HG02885 (cell line): ENCODE results near the gene FAM151B.

Source experiments
- ATAC-seq: cut with Tn5 transposase; IDR thresholded peaks from one replicate; pipeline ENCODE4 v1.9.1; 2021; ENCODE audit warnings: mild to moderate bottlenecking; ENCODE audit not compliant: unreplicated experiment, poor library complexity

FAM151B gene

DNA sequence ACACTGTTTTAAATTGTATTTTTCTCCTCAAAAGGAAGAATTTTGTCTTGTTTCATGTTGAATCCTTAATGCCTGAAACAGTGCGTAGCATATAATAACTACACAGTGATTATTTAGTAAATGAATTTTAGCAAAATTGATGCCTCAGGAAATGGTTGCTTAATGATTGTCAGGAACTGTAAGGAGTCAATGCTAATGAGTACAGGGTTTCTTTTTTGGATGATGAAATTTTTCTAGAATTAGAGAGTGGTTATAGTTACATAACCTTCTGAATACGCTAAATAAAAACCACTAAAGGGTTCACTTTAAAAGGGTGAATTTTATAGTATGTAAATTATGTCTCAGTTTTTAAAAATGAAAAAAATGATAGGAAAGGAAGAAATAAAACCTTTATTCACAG, 14.9 kb downstream of the FAM151B start:
- no peak for ATAC-seq

- ATAC-seq, result no peak
Measured at GRCh38 chr5:80503641-80504040, 15.7 kb downstream of the FAM151B start.

- no peak for ATAC-seq
Measured at GRCh38 chr5:80504833-80505232, 16.9 kb downstream of the FAM151B start.

GRCh38 chr5:80507663-80508062, 19.8 kb downstream of the FAM151B start:
- ATAC-seq, result no peak

- no peak for ATAC-seq
Measured at GRCh38 chr5:80508844-80509243, 20.9 kb downstream of the FAM151B start.

DNA sequence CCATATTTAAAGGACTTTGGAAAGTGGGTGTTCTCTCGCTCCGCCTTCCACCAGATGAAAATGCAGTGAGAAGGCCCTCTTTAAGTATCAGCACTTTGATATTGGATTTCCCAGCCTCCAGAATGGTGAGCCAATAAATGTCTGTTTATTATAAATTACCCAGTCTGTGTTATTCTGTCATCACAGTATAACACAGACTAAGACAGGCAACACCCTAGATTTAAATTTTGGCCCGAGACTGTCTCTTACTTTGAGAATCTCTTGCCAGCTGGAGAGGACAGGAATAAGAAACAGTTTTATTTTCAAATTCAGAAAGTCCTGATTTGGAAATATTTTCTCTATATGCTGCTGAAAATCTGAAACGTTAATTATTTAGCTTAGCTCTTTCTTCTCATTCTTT, 21.5 kb downstream of the FAM151B start:
- no peak for ATAC-seq

GRCh38 chr5:80516826-80517225, 28.9 kb downstream of the FAM151B start:
- ATAC-seq, result no peak

DNA sequence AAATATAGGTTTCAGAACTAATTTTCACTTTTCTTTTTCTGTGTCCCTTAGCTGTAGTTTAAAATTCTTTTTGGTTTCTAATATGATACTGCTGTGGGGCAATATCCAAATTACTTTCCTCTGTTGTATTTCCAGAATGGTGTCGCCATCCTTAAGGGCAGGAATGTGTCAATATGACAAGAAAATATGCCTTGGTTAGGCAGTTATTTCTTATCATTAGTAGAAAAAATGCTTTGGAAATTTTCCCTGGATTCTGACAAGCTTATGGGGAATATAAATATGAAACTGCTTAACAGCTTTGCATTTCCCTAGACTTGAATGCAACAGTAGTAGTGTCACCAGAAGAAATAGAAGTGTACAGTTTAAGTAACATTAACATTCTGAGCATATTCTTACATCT, 52.8 kb downstream of the FAM151B start:
- no peak for ATAC-seq

GRCh38 chr5:80541392-80541791, 53.5 kb downstream of the FAM151B start:
- no peak for ATAC-seq

GRCh38 chr5:80554646-80555045, 66.7 kb downstream of the FAM151B start:
- no peak for ATAC-seq

DNA sequence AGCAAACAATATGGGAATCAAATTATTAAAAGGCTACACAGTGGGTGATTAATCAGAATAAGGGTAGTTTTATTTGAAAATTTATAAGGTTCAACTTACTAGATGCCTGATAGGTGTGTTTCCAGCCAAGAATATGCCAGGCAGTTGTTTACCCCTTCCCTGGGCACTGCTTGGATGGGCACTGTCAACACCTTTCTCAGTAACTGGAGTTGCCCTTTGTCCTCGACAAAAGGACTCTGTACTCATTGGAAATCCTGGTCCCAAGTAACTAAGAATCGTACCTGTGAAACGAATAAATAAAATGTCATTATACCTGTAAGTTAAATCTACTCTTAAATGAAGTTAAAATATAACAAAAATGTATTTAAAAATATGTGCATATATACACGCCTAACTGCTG, 67.2 kb downstream of the FAM151B start:
- ATAC-seq, result no peak

DNA sequence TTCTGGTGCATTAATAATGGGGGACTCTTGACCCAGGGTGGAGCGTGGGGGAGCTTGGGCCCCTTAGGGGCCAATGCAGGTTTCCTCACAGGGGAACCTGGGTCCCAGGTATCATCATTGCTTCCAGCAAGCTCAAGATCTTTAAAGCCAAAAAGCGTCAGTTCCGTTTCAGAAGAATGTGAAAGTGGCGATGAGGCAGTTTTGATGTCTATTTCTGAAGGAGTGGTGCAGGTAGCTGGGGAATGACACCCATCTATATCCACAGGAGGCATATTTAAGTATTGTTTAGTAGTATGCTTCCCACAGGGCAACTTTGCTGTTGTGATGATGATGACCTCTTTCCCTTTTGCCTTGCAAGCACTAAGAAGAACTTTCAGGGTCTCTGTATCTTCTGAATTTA, 71.3 kb downstream of the FAM151B start:
- no peak for ATAC-seq

DNA sequence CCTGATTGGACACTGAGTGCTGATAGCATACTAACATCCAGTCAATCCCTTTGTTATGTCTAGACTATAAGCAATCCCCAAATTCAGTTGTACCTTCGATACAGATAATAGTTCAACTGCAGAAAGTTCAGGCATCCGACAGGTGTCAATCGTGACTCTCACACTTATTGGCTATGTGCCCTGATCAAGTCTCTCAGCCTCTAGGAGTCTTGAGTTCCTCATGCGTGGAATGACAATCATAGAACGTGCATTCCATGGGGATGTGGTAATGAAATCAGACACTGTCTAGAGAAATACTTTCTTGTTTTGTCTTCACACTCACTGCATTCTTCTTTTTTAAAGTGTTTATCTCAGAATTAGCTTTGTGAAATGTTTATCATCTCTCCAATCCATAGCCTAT, 77.4 kb downstream of the FAM151B start:
- no peak for ATAC-seq

DNA sequence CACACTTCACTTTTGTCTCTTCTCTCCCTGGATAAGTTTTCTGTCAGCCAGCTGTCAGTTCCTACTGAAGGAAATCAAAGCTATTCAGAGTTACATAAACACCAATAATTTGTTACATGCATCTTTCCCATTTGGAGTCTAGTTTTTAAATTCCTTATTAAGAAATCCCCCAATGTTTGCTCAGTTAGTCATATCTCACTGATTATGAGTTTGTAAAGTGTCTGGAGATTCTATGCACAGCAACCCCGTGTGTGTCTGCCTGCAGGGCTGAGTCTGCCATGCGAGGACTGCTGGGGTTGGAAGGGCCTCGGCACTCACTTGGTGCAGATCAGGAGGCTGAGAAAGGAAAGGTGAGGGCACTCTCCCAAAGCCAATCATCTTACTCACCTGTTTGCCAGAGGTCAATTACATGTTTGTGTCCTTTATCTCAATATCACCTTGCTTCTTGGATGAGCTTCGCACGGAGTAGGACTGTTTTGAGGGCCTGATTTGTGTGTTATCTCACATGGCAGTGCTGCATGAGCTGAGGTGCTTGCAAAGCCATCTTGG, 78.9 kb downstream of the FAM151B start:
- ATAC-seq, result no peak

GRCh38 chr5:80568251-80568650, 80.4 kb downstream of the FAM151B start:
- no peak for ATAC-seq

DNA sequence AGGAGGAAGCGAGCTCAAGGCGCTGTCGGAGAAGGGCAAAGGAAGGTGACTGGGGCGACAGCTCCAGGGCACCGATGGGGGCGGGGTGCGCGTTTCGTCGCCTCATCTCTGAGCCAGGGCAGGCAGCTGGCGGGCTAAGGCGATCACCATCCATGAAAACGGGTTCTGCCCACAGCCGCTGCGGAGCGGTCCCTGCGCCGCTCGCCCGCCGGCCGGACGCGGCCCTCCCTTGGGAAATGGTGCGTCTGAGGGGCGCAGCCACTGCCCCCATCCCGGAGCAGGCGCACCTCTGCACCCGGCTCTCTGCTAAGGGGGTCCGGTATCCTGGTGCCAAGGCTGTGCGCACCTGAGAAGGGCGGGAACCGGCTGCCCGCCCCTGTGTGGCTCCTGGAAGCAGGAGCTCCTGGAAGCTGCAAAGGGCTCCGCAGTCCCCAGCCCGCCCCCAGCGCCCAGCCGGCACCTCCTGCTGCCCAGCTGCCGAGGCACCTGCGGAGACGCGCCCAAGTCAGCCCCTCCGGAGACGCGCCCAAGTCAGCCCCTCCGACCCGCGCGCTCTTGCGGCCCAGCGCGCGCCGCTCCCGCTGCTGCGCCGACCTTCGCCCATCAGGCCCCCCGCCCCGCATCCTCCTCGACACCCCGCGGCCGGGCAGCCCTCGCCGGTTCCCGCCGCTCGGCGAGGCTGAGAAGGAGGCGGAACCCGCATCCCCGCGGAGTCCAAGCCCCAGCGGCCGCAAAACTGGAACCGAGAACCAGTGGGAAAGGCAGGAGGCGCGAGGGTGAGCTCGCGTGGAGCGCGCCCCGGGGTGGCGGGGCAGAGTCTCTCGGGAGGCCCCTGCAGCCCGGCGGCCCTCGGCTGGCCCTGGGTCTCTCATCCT, 81.4 kb downstream of the FAM151B start:
- no peak for ATAC-seq

DNA sequence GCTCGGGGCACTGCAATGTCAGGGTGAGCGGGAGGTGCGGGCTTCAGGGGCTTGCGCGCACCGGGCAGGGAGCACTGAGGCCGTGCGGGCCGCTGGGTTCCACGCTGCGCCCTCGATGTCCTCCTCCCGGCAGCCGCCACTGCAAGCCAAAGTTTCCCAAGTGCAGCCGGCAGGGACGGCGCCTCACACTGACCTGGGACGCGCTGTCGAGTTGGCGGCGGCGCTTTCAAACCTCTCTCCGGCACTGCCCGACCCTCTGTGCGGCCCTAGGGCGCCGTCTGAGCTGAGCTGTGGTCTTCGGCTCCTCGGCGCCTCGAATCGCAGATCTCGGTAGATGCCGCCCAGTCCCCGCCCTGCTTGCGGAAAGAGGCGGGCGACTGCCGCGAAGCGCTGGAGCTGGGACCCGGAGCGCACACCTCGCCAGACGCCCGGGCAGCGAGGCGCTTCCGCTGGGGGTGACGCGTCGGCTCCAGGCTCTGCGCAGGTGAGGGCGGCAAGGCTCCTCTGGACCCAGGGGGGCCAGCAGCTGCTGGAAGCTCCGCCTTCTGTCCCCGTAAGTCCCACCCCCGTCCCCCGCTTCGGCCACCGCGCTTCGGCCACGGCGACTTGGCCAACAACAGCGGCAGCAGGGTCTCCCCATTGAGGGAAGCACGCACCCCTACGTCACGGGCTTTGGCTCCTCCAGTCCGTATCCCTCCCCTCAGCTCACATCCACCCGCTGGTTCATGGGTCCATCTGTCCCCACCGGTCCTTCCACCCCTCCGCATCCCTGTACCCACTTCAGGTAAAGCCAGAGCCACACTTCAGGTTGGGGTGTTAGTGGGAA, 82.3 kb downstream of the FAM151B start, which contains the start of gene ANKRD34B:
ANKRD34B (minus strand) TSS at position 320 of the 826 bp plus-strand sequence. CDS start 10,261 bp downstream, outside the sequence.
- no peak for ATAC-seq

DNA sequence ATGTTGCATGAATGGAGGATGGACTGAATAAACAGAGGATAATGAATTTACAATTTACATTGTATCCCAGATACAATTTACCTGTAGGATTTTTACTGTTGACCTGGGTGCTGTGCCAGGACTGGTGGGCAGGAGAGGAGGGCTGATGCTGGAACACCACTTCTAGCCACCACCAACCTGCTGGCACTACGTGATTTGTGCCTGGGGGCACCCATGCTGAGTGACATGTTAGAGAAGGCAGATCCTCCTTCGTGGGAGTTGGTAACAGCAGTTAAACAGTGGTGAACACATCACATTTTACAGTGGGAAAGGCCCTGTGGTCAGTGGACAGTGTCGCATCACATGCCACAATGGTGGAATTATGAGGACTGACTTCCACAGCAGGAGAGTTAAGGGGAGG, 85.2 kb downstream of the FAM151B start:
- ATAC-seq, result no peak

DNA sequence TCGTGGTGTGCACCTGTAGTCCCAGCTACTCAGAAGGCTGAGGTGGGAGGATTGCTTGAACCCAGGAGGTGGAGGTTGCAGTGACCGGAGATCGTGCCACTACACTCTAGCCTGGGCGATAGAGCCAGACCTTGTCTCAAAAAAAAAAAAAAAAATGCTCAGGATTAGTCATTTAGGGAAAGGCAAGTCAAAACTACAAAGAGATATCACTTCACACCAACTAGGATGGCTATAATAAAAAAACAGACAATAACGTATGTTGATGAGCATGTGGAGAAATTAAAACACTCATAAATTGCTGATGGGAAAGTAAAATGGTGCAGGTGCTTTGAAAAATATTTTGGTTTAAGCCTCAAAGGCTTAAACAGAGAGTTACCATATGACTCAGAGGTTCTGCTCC, 88.5 kb downstream of the FAM151B start:
- no peak for ATAC-seq

DNA sequence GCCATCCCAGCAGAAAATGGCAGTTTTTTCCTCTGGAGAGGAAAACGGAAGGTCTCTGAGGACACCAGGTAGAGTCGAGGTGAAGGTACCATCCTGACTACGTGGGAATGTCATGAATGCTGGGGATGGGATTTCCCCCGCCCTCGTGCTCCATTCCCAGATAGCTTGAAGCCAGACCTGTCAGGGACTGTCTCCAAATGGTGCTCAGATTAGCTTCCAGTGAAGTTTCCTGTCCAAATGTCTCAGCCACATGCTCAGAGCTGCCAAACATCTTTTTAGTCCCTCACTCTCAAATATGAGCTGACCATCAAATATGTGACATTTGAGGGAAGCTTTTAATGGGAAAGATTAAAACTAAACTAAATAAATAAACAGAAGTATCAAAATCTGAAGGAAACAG, 89.8 kb downstream of the FAM151B start:
- ATAC-seq, result no peak

GRCh38 chr5:80579050-80579449, 91.2 kb downstream of the FAM151B start:
- no peak for ATAC-seq
